ENCODE results near the gene ZNF511. TPM values are rescaled to one million over a fixed set of nuclear protein-coding genes. Genes with fewer than 3 reads are reported as not detected.

ZNF511 gene
- total RNA-seq, 6 experiments from 2014 or later = 45.7 to 62.0 (median 52.7) TPM

DNA sequence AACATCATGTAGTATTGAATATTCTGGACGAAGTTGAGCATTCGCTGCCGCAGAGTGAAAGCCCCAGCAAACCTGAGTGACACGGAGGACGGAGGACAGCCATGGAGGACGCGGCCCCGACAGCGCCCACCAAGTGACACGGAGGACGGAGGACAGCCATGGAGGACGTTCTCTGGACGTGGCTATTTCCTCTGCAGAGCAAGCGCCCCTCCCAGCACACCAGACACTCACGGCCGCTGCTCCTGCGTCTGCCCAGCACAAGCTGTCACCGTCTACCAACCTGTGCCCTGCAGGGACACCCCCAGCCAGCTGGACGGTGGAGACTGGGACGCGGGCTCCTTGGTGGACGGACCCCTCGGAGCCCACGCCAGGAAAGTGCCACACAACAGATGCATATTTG is 24.8 kb upstream of the ZNF511 start:
- no peak for DNase-seq
- Mint-ChIP-seq H3K27ac (no peak overlapping the region), H3K9me3 (no peaks in the 10 kb centered on the region), H3K4me1 (ENCODE audit: low read depth) (peaks cover under 1% of the 10 kb centered on the region; the same call in 1 of the 2 replicates), H3K27me3 (ENCODE audit: insufficient read depth) (peaks cover 2% of the 10 kb centered on the region), H3K36me3 (ENCODE audit: low read depth) (peaks cover 35% of the 10 kb centered on the region), H3K4me3 (no peak overlapping the region)
- TF ChIP-seq, protein P1, sequence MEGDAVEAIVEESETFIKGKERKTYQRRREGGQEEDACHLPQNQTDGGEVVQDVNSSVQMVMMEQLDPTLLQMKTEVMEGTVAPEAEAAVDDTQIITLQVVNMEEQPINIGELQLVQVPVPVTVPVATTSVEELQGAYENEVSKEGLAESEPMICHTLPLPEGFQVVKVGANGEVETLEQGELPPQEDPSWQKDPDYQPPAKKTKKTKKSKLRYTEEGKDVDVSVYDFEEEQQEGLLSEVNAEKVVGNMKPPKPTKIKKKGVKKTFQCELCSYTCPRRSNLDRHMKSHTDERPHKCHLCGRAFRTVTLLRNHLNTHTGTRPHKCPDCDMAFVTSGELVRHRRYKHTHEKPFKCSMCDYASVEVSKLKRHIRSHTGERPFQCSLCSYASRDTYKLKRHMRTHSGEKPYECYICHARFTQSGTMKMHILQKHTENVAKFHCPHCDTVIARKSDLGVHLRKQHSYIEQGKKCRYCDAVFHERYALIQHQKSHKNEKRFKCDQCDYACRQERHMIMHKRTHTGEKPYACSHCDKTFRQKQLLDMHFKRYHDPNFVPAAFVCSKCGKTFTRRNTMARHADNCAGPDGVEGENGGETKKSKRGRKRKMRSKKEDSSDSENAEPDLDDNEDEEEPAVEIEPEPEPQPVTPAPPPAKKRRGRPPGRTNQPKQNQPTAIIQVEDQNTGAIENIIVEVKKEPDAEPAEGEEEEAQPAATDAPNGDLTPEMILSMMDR (IDR thresholded peaks at IDR 0.05) = no peak

DNA sequence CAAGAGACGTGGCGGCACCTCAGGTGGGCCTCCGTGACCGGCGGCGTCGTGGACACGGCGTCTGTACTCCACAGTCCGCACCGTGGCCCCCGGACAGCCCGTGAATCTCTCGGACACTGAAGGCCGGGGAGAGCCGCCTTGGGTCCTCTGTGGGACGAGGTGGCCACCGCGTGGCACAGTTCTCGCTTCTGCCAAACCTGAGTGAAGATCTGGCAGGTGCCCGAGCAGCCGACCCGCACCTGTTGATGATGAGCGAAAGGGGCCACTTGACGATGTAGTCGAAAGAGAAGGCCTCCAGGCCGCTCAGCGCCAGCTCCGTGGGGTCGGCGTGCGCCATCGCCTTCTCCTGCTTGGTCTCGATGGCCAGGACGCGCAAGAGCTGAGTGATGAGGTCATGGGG is 23.5 kb upstream of the ZNF511 start:
- no peaks in the 10 kb centered on the region for H3K9me3 Mint-ChIP-seq
- H3K4me1 Mint-ChIP-seq (ENCODE audit: low read depth) = no peaks in the 10 kb centered on the region
- peaks cover 39% of the 10 kb centered on the region for H3K36me3 Mint-ChIP-seq (ENCODE audit: low read depth)
- no peak overlapping the region for H3K27ac Mint-ChIP-seq
- DNase-seq = no peak
- TF ChIP-seq, protein P1 (IDR thresholded peaks at IDR 0.05) = no peak
- peaks cover 2% of the 10 kb centered on the region for H3K27me3 Mint-ChIP-seq (ENCODE audit: insufficient read depth)
- H3K4me3 Mint-ChIP-seq = no peak overlapping the region

DNA sequence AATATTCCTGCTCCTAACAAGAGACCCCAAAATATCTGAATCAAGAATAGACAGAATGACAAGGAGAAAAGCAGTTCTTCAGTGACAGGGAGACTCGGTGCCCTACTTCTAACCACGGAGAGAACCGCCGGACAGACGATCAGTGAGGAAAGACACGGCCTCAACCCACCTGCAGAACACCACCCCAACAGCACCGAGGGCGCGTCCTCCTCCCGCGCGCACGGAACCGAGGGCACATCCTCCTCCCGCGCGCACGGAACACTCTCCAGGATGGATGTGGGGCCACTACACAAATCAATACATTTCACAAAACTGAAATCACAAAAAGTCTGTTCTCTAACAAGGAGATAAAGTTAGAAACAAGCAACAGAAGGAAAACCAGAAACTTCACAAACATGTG is 22.3 kb upstream of the ZNF511 start:
- H3K36me3 Mint-ChIP-seq (ENCODE audit: low read depth) = peaks cover 44% of the 10 kb centered on the region
- no peak overlapping the region for H3K27ac Mint-ChIP-seq
- no peak for DNase-seq
- no peaks in the 10 kb centered on the region for H3K9me3 Mint-ChIP-seq
- peaks cover 2% of the 10 kb centered on the region for H3K27me3 Mint-ChIP-seq (ENCODE audit: insufficient read depth)
- TF ChIP-seq, protein P1 (IDR thresholded peaks at IDR 0.05) = no peak
- H3K4me3 Mint-ChIP-seq = no peak overlapping the region; the same call in 1 of the 2 replicates
- no peaks in the 10 kb centered on the region for H3K4me1 Mint-ChIP-seq (ENCODE audit: low read depth)

DNA sequence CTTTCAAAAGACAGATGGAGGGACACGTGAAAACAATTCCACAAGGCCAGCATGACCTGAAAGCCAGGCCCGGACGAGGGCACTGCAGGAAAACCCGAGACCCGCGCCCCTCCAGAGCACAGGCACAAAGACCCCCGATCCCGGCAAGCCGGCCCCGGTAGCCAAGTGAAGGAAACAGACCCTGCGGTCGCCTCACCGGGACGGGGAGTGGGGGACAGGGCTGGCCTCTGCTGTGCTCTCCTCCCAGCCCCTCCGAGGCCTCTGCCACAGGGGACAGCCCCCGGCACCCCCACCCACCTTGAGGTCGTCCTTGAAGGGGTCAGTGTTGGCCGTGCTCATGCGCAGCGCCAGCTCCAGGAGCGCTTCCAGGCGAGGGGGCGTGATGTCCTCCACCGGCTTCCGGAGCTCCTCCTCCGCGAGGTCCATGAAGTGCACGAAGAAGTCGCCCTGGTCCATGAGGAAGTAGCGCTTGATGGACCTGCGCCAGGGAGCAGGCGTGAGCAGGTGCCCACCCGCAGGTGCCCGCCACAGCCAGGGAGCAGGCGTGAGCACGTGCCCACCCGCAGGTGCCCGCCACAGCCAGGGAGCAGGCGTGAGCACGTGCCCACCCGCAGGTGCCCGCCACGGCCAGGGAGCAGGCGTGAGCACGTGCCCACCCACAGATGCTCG is 20.7 kb upstream of the ZNF511 start:
- Mint-ChIP-seq H3K9me3 (no peaks in the 10 kb centered on the region), H3K4me3 (no peak overlapping the region), H3K4me1 (ENCODE audit: low read depth) (peaks cover 6% of the 10 kb centered on the region), H3K27me3 (ENCODE audit: insufficient read depth) (peaks cover 2% of the 10 kb centered on the region), H3K36me3 (ENCODE audit: low read depth) (peaks cover 40% of the 10 kb centered on the region), H3K27ac (no peak overlapping the region)
- TF ChIP-seq, protein P1 (IDR thresholded peaks at IDR 0.05) = no peak
- no peak for DNase-seq

DNA sequence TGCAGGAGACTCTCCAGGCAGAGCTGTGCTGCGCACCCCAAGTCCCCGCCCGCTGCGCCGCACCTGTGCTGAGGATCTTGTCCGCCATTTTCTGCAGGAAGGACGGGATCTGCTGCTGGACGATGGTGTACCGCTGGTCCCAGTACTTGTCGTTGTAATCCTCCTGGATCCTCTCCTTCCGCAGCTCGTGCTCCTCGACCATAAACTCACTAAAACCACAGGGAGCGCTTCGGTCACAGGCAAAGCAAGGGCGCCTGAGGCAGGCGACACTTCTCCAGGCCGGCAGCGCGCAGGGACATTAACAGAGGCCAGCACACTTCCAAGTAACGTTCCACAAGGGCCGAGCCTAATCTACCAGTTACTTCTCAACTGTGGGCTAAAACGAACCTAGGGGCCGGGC is 19.0 kb upstream of the ZNF511 start:
- Mint-ChIP-seq H3K36me3 (ENCODE audit: low read depth) (peaks cover 48% of the 10 kb centered on the region), H3K27me3 (ENCODE audit: insufficient read depth) (peaks cover 2% of the 10 kb centered on the region), H3K4me1 (ENCODE audit: low read depth) (peaks cover 24% of the 10 kb centered on the region), H3K4me3 (no peak overlapping the region), H3K27ac (no peak overlapping the region), H3K9me3 (no peaks in the 10 kb centered on the region)
- DNase-seq = no peak
- TF ChIP-seq, protein P1 (IDR thresholded peaks at IDR 0.05) = no peak

Measured in HFFc6 (cell line).